H1 (cell line): ENCODE data around the gene TCAP.

Experiments
- ATF3 ChIP-seq: IDR thresholded peaks from 2 replicates; pipeline ENCODE4 v1.6.1; 2011; ENCODE audit warnings: low read depth, mild to moderate bottlenecking, low read length; ENCODE audit not compliant: insufficient read depth
- BCL11A ChIP-seq, 2 experiments: IDR thresholded peaks; one replicate each; pipeline ENCODE4 v1.6.1; 2011; ENCODE audit warnings: low read depth in 2 of 2, low read length in 2 of 2, mild to moderate bottlenecking in 2 of 2
- CTCF ChIP-seq, 3 experiments: IDR thresholded peaks; 1 replicate in 2 of 3; 2 replicates in 1 of 3; pipeline versions ENCODE4 v1.5.1 to v1.6.1; 2011; ENCODE audit warnings: low read length in 3 of 3, mild to moderate bottlenecking in 3 of 3, inconsistent platforms in 2 of 3, low read depth in 1 of 3, moderate library complexity in 1 of 3; ENCODE audit not compliant: insufficient read depth in 1 of 3; ENCODE audit errors: control extremely low read depth in 1 of 3
- EP300 ChIP-seq, 2 experiments: IDR thresholded peaks; 1 replicate in 1 of 2; 2 replicates in 1 of 2; pipeline ENCODE4 v1.6.1; 2011 to 2012; ENCODE audit warnings: low read depth in 2 of 2, low read length in 2 of 2, mild to moderate bottlenecking in 2 of 2, borderline replicate concordance in 1 of 2, inconsistent platforms in 1 of 2, moderate library complexity in 1 of 2
- EZH2 ChIP-seq: fragments of 200-600 bp; sonication (generic); IDR thresholded peaks from 2 replicates; pipeline ENCODE4 v1.7.1; 2012; ENCODE audit warnings: low read depth, mild to moderate bottlenecking, moderate library complexity, low read length, inconsistent platforms; ENCODE audit not compliant: severe bottlenecking
- KDM5A ChIP-seq: fragments of 200-600 bp; IDR thresholded peaks from 2 replicates; pipeline ENCODE4 v1.7.1; 2012; ENCODE audit warnings: mild to moderate bottlenecking, low read length, inconsistent platforms, mixed read lengths
- PHF8 ChIP-seq: fragments of 200-600 bp; sonication (generic); conservative IDR thresholded peaks from 2 replicates; pipeline ENCODE4 v1.7.1; 2012; ENCODE audit warnings: low read depth, mild to moderate bottlenecking, inconsistent platforms, low read length, moderate library complexity
- POLR2A ChIP-seq, 2 experiments: IDR thresholded peaks; 1 replicate in 1 of 2; 2 replicates in 1 of 2; pipeline ENCODE4 v1.6.1; 2011; ENCODE audit warnings: low read depth in 2 of 2, low read length in 2 of 2, mild to moderate bottlenecking in 2 of 2; ENCODE audit errors: control extremely low read depth in 1 of 2
- POLR2AphosphoS5 ChIP-seq: IDR thresholded peaks from 2 replicates; pipeline ENCODE4 v1.6.1; 2011; ENCODE audit warnings: low read depth, low read length
- YY1 ChIP-seq: IDR thresholded peaks from 2 replicates; pipeline ENCODE4 v1.6.1; 2011; ENCODE audit warnings: low read depth, mild to moderate bottlenecking, low read length

GRCh38 chr17:39632153-39632941 is 32.8 kb upstream of the TCAP start:
- no peak for TF ChIP-seq EZH2
- no peak for TF ChIP-seq PHF8
- TF ChIP-seq ATF3: no peak
- no peak for TF ChIP-seq CTCF (IDR thresholded peaks at IDR 0.05; ENCODE audit: control extremely low read depth in 1 of 3, insufficient read depth in 1 of 3, low read depth in 1 of 3, low read length in 3 of 3)
- no peak for TF ChIP-seq POLR2AphosphoS5
- no peak for TF ChIP-seq YY1
- TF ChIP-seq POLR2A (IDR thresholded peaks at IDR 0.05; ENCODE audit: control extremely low read depth in 1 of 2, low read depth in 2 of 2, low read length in 2 of 2): no peak
- no peak for TF ChIP-seq KDM5A
- no peak for TF ChIP-seq BCL11A (IDR thresholded peaks at IDR 0.05; ENCODE audit: low read depth in 2 of 2, low read length in 2 of 2)
- TF ChIP-seq EP300 (IDR thresholded peaks at IDR 0.05; ENCODE audit: borderline replicate concordance in 1 of 2, low read depth in 2 of 2, low read length in 2 of 2): no peak
